PC-3 (cell line): ENCODE data around the gene F12. TPM values are rescaled to one million over a fixed set of nuclear protein-coding genes. Genes with fewer than 3 reads are reported as not detected.

Experiments
- ATAC-seq: fragments of 200-7000 bp; cut with Tn5 transposase; 2 replicates; pipeline ENCODE4 v1.9.1; 2020; ENCODE audit warnings: mild to moderate bottlenecking, moderate library complexity
- BruUV-seq: library from RNA; stranded (reverse); fragments of 400-500 nt; replicated peaks from 2 replicates; lab custom pipeline; 2021; lab: Mats Ljungman, UMichigan
- CTCF ChIA-PET: fragments of 300-600 bp; sonication (Branson Sonifier 250); formaldehyde crosslinking; loops from one replicate; lab custom pipeline; 2022; ENCODE audit warnings: antibody characterized with exemption; lab: Charles Lee
- POLR2A ChIA-PET: fragments of 300-600 bp; sonication (Branson Sonifier 250); formaldehyde crosslinking; loops from one replicate; lab custom pipeline; 2022; ENCODE audit warnings: antibody characterized with exemption; ENCODE audit not compliant: unreplicated experiment; lab: Charles Lee
- DNase-seq: peaks from one replicate; pipeline ENCODE4 v3.0.0-alpha.2; 2015
- H2AFZ ChIP-seq: fragments of 300-600 bp; sonication (generic); 2 replicates; pipeline ENCODE4 v1.6.0; 2016; ENCODE audit warnings: antibody characterized with exemption, low read length
- H3F3A ChIP-seq: fragments of 300-600 bp; sonication (generic); one replicate; pipeline ENCODE4 v1.6.0; 2017; ENCODE audit warnings: antibody characterized with exemption, low read length, control low read depth, mild to moderate bottlenecking; ENCODE audit not compliant: unreplicated experiment
- H3K27ac ChIP-seq: fragments of 300-600 bp; sonication (generic); 2 replicates; pipeline ENCODE4 v1.5.1; 2016; ENCODE audit warnings: mild to moderate bottlenecking, low read length
- H3K27me3 ChIP-seq: fragments of 300-600 bp; sonication (generic); 2 replicates; pipeline ENCODE4 v1.6.1; 2016; ENCODE audit warnings: low read length, mixed read lengths
- H3K36me3 ChIP-seq: fragments of 300-600 bp; sonication (generic); 2 replicates; pipeline ENCODE4 v1.6.1; 2016; ENCODE audit warnings: low read depth, mixed run types, low read length, mixed read lengths
- H3K4me1 ChIP-seq: fragments of 300-600 bp; sonication (generic); 2 replicates; pipeline ENCODE4 v1.5.1; 2016; ENCODE audit warnings: low read length; ENCODE audit not compliant: insufficient read depth
- H3K4me2 ChIP-seq: fragments of 300-600 bp; sonication (generic); 2 replicates; pipeline ENCODE4 v1.6.0; 2016; ENCODE audit warnings: low read length
- H3K4me3 ChIP-seq: fragments of 300-600 bp; sonication (generic); 2 replicates; pipeline ENCODE4 v1.5.1; 2016; ENCODE audit warnings: mild to moderate bottlenecking, low read length, mixed read lengths
- H3K79me2 ChIP-seq: fragments of 300-600 bp; sonication (generic); 2 replicates; pipeline ENCODE4 v1.6.1; 2017; ENCODE audit warnings: low read length, mixed read lengths
- H3K9ac ChIP-seq: fragments of 300-600 bp; sonication (generic); 2 replicates; pipeline ENCODE4 v1.6.0; 2016; ENCODE audit warnings: mild to moderate bottlenecking, low read length
- H3K9me2 ChIP-seq: fragments of 300-600 bp; sonication (generic); replicated peaks from 2 replicates; pipeline ENCODE4 v1.6.1; 2016; ENCODE audit warnings: mixed run types, low read length, mixed read lengths
- H3K9me3 ChIP-seq: fragments of 300-600 bp; sonication (generic); 2 replicates; pipeline ENCODE4 v1.6.1; 2016; ENCODE audit warnings: low read length, mixed read lengths
- H4K20me1 ChIP-seq: fragments of 300-600 bp; sonication (generic); 2 replicates; pipeline ENCODE4 v1.6.1; 2016; ENCODE audit warnings: low read length, mixed read lengths
- EZH2 ChIP-seq: fragments of 300-600 bp; sonication (generic); IDR thresholded peaks from one replicate; pipeline ENCODE4 v1.6.1; 2017; ENCODE audit warnings: antibody characterized with exemption, mild to moderate bottlenecking, low read length; ENCODE audit not compliant: unreplicated experiment
- EZH2phosphoT487 ChIP-seq: fragments of 300-600 bp; sonication (generic); IDR thresholded peaks from 2 replicates; pipeline ENCODE4 v1.6.1; 2018; ENCODE audit warnings: mild to moderate bottlenecking, antibody characterized with exemption, low read length, borderline replicate concordance
- intact Hi-C: fragments of 100-400 bp; cut with micrococcal nuclease; formaldehyde crosslinking; loops from 2 replicates; pipeline ENCODE4 v1.9.0; 2023
- total RNA-seq: library from RNA; depleted of rRNA; stranded (reverse); fragments of >200 nt; gene quantifications from 2 replicates; pipeline ENCODE4 v1.2.3, GENCODE V29; 2014
- TF ChIP-seq, protein P1 (sequence below): fragments of 300-600 bp; sonication (generic); conservative IDR thresholded peaks from 2 replicates; pipeline ENCODE4 v1.5.1; 2017; ENCODE audit warnings: antibody characterized with exemption, low read depth, mild to moderate bottlenecking, low read length

Gene F12
- total RNA-seq, 1 experiment from 2014 or later, result 36.8 TPM

DNA sequence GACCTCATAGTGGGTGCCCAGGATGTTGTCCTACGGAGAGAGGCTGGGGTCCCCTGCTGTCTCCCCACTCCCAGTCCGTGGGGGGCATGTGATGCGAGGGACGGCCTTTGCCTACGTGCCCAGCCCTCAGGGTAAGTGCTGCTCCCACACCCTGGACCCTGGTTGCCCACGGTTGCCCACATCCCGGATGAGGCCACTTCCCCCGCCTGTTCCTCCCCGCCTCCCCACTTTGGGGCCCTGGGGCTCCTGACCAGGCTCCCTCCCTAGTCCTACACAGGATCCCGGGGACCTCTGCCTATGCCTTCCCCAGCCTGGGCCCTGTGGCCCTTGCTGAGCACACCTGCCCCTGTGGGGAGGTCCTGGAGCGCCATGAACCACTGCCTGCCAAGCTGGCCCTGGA is 23.6 kb downstream of the F12 start:
- CTCF ChIA-PET, result no interaction called here
- Histone ChIP-seq H3K36me3 (no peaks in the 10 kb centered on the region), H3K4me3 (no peak overlapping the region), H3K9me2 (no peaks in the 10 kb centered on the region), H2AFZ (no peak overlapping the region), H3K79me2 (no peaks in the 10 kb centered on the region), H3K27ac (no peak overlapping the region), H3K4me2 (no peak overlapping the region), H3K9ac (no peak overlapping the region), H3K4me1 (peaks cover 26% of the 10 kb centered on the region), H3K9me3 (no peaks in the 10 kb centered on the region), H3F3A (no peaks in the 10 kb centered on the region), H3K27me3 (no peaks in the 10 kb centered on the region), H4K20me1 (no peaks in the 10 kb centered on the region)
- no peak for ATAC-seq
- TF ChIP-seq EZH2phosphoT487, result no peak
- TF ChIP-seq EZH2, result no peak
- TF ChIP-seq, protein P1, sequence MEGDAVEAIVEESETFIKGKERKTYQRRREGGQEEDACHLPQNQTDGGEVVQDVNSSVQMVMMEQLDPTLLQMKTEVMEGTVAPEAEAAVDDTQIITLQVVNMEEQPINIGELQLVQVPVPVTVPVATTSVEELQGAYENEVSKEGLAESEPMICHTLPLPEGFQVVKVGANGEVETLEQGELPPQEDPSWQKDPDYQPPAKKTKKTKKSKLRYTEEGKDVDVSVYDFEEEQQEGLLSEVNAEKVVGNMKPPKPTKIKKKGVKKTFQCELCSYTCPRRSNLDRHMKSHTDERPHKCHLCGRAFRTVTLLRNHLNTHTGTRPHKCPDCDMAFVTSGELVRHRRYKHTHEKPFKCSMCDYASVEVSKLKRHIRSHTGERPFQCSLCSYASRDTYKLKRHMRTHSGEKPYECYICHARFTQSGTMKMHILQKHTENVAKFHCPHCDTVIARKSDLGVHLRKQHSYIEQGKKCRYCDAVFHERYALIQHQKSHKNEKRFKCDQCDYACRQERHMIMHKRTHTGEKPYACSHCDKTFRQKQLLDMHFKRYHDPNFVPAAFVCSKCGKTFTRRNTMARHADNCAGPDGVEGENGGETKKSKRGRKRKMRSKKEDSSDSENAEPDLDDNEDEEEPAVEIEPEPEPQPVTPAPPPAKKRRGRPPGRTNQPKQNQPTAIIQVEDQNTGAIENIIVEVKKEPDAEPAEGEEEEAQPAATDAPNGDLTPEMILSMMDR, result no peak
- DNase-seq, result no peak
- no TSS peak for BruUV-seq
- POLR2A ChIA-PET, result no interaction called here
- intact Hi-C loops, result no loop called here

DNA sequence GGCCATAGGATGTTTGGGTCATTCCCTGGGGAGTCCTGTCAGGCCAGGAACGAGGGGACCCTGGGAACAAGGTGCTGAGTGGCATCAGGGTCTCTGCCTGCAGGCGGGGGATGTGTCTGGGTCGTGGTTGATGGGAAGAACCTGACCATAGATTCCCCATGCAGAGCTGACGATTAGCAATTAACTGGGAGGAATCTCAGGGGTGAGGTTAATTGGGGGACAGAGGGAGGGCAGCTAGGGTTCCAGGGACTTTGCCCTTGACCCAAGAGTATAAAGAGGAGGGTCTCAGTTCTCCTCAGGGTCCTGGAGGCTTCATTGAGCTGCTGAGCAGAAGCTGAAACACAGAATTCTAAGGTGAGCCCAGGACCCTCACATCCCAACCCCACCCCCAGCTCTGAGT is 25.2 kb downstream of the F12 start, which contains the start of gene SLC34A1:
SLC34A1 (plus strand) TSS at position 301 of the 400 bp plus-strand sequence. CDS start 1,308 bp downstream, outside the sequence.
- Histone ChIP-seq H3K27ac (no peak within 1 kb of the TSS), H3K9me3 (no peaks in the 10 kb centered on the region), H3K79me2 (no peaks in the 10 kb centered on the region), H3K4me3 (no peak within 1 kb of the TSS), H4K20me1 (no peaks in the 10 kb centered on the region), H3K4me2 (no peak within 1 kb of the TSS), H3K4me1 (peaks cover 16% of the 10 kb centered on the region), H3K9ac (no peak within 1 kb of the TSS), H3F3A (no peaks in the 10 kb centered on the region), H2AFZ (no peak within 1 kb of the TSS), H3K36me3 (no peaks in the 10 kb centered on the region), H3K27me3 (no peaks in the 10 kb centered on the region), H3K9me2 (no peaks in the 10 kb centered on the region)
- ChIA-PET POLR2A (no interaction called here), CTCF (interaction anchor here (0.5 kb wide), 1 partner anchor 64 kb away, joined by 3 read pairs; no protein-coding TSS in a partner anchor)
- no TSS peak for BruUV-seq
- intact Hi-C loops, result no loop called here
- no peak for ATAC-seq
- no peak for DNase-seq
- no peak for TF ChIP-seq EZH2phosphoT487
- TF ChIP-seq, protein P1, result no peak
- TF ChIP-seq EZH2, result no peak

DNA sequence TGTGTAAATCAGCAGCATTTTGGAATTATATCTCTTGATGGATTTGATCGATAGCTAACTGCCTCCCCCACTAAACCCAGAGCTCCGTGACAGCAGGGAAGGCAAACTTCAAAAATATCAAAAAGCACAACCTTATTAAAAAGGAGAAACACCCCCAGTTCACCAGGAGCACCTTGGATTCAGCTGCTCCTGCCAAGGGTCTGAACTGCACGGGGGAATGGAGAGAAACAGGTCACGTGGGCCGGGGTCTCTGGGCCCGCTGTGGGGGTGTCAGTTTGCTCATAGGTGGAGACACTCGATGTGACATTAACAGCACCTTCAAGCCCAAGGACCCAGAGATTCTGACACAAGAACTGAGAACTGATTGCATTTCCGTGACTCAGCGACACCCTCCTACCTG is 26.2 kb downstream of the F12 start:
- H3K4me1 ChIP-seq, result peaks cover 9% of the 10 kb centered on the region
- no peak overlapping the region for H2AFZ ChIP-seq
- no peaks in the 10 kb centered on the region for H3K9me3 ChIP-seq
- H4K20me1 ChIP-seq, result no peaks in the 10 kb centered on the region
- no peak overlapping the region for H3K9ac ChIP-seq
- intact Hi-C loops, result no loop called here
- no peaks in the 10 kb centered on the region for H3F3A ChIP-seq
- H3K27ac ChIP-seq, result no peak overlapping the region
- H3K27me3 ChIP-seq, result no peaks in the 10 kb centered on the region
- BruUV-seq, result no TSS peak
- no peaks in the 10 kb centered on the region for H3K36me3 ChIP-seq
- TF ChIP-seq, protein P1, result no peak
- no peak for TF ChIP-seq EZH2
- H3K79me2 ChIP-seq, result no peaks in the 10 kb centered on the region
- DNase-seq (no peak), ATAC-seq (no peak)
- no peaks in the 10 kb centered on the region for H3K9me2 ChIP-seq
- no peak overlapping the region for H3K4me3 ChIP-seq
- ChIA-PET CTCF (interaction anchor here (0.6 to 1.2 kb wide), 3 partner anchors 12 to 55 kb away, joined by 3 to 4 read pairs (median 3); no protein-coding TSS in a partner anchor), POLR2A (no interaction called here)
- no peak overlapping the region for H3K4me2 ChIP-seq
